ENCODE data around the gene CDCP2. TPM values are rescaled to one million over a fixed set of nuclear protein-coding genes. Genes with fewer than 3 reads are reported as not detected.
A peak's percentile ranks its signal among the peaks of the same experiment; 100 is the strongest.

CDCP2 gene
- total and polyA plus RNA-seq, 2 experiments from 2014 or later = not detected

DNA sequence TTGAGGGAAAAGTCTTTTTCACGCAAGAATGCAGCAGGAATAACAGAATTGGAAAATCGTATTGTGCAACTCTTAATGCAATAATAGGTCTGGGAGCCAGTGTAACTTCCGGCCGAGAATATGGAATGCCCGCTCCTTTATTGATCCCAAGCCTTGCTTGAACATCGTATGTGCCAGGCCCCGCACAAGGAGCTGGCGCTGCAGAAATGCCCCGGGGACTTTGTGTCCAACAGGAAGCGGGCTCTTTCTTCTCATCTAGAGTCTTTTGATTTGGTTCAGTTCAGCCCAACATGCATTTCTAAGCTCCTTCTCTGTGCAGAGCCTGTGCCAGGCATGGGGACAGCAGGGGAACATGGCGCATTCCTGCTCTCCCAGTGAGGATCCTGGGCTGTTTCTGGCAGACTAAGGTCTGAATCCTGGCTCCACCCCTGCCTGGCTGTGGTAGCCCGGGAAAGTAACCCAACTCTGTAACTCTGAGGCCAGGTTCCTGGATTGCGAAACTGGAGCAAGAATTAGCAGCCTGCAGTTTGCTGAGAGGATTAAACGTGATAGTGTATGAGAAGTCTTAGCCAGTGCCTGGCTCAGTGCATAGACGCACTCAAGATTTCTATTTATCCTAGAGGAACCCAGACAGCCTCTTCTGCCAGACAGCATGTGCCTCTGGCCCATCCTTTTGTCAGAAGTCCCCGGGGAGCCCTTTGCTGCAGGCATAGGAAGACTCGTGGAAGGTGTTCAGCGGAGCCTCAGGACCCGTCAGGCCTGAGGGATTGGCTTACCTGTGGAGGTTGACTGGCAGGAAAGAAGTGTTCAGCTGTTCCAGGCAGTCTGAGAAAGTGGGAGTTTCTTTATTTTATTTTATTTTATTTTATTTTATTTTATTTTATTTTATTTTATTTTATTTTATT lies 987 bp upstream of the CDCP2 start:
- no peaks in the 10 kb centered on the region for H3K9me3 Mint-ChIP-seq
- peak overlapping the region; percentile 61 for H2AFZ ChIP-seq

DNA sequence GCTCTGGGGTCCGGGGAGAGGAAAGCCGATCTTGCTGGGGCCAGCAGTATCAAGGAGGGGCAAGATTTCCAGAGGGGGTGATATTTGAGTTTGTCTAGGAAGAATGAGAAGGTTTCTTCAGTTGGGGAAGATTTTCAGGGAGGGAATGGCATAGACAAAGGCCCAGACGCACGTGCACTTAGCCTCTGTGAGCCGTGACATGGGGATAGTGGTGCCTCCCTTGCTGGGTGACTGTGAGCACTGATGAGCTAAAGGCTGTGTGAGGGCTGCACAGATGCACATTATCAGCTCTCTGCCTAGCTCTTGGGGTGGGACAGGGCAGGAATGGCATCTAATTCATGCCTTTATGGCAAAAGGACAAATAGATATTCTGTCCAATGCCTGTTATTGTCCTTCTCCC lies 1.8 kb downstream of the CDCP2 start:
- ATAC-seq (no peak), DNase-seq (ENCODE audit: low spot score) (no peak)
- Histone ChIP-seq H3K9me2 (ENCODE audit: insufficient read depth) (no peaks in the 10 kb centered on the region), H3K4me1 (ENCODE audit: insufficient read depth) (no peaks in the 10 kb centered on the region; the same call in 1 of the 2 replicates), H3K27me3 (ENCODE audit: insufficient read depth) (no peaks in the 10 kb centered on the region), H4K20me1 (replicated peaks; ENCODE audit: insufficient read depth) (no peaks in the 10 kb centered on the region; the same call in 1 of the 2 replicates), H3K4me3 (no peak overlapping the region), H2AFZ (no peak overlapping the region; the same call in 1 of the 2 replicates), H3K27ac (ENCODE audit: low read depth) (no peak overlapping the region), H3K4me2 (no peak overlapping the region), H3F3A (replicated peaks; ENCODE audit: low read depth) (no peaks in the 10 kb centered on the region), H3K79me2 (replicated peaks; ENCODE audit: insufficient read depth) (no peaks in the 10 kb centered on the region), H3K36me3 (ENCODE audit: insufficient read depth) (no peaks in the 10 kb centered on the region)
- H3K27ac Mint-ChIP-seq = no peak overlapping the region
- peaks cover 13% of the 10 kb centered on the region; the same call in 2 of the 3 replicates for H3K4me1 Mint-ChIP-seq
- H3K9me3 Mint-ChIP-seq = no peaks in the 10 kb centered on the region
- no peaks in the 10 kb centered on the region for H3K36me3 Mint-ChIP-seq (ENCODE audit: low read depth)
- H3K4me3 Mint-ChIP-seq = no peak overlapping the region
- H3K27me3 Mint-ChIP-seq (ENCODE audit: insufficient read depth, low read depth, poor library complexity) = peaks cover 10% of the 10 kb centered on the region
- TF ChIP-seq ZNF114 (CRISPR knock-in tag; IDR thresholded peaks at IDR 0.05) (no peak), NANOG (IDR thresholded peaks at IDR 0.05; ENCODE audit: borderline replicate concordance) (no peak), ZNF331 (CRISPR knock-in tag; IDR thresholded peaks at IDR 0.05; ENCODE audit: low read depth) (no peak), EZH2 (IDR thresholded peaks at IDR 0.05; ENCODE audit: low read depth, unreplicated experiment) (no peak), POLR2AphosphoS5 (IDR thresholded peaks at IDR 0.05; ENCODE audit: low read depth) (no peak)
- TF ChIP-seq, protein P1, sequence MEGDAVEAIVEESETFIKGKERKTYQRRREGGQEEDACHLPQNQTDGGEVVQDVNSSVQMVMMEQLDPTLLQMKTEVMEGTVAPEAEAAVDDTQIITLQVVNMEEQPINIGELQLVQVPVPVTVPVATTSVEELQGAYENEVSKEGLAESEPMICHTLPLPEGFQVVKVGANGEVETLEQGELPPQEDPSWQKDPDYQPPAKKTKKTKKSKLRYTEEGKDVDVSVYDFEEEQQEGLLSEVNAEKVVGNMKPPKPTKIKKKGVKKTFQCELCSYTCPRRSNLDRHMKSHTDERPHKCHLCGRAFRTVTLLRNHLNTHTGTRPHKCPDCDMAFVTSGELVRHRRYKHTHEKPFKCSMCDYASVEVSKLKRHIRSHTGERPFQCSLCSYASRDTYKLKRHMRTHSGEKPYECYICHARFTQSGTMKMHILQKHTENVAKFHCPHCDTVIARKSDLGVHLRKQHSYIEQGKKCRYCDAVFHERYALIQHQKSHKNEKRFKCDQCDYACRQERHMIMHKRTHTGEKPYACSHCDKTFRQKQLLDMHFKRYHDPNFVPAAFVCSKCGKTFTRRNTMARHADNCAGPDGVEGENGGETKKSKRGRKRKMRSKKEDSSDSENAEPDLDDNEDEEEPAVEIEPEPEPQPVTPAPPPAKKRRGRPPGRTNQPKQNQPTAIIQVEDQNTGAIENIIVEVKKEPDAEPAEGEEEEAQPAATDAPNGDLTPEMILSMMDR (conservative IDR thresholded peaks at IDR 0.05; ENCODE audit: low read depth in 2 of 2) = no peak
- TF ChIP-seq, protein P2, sequence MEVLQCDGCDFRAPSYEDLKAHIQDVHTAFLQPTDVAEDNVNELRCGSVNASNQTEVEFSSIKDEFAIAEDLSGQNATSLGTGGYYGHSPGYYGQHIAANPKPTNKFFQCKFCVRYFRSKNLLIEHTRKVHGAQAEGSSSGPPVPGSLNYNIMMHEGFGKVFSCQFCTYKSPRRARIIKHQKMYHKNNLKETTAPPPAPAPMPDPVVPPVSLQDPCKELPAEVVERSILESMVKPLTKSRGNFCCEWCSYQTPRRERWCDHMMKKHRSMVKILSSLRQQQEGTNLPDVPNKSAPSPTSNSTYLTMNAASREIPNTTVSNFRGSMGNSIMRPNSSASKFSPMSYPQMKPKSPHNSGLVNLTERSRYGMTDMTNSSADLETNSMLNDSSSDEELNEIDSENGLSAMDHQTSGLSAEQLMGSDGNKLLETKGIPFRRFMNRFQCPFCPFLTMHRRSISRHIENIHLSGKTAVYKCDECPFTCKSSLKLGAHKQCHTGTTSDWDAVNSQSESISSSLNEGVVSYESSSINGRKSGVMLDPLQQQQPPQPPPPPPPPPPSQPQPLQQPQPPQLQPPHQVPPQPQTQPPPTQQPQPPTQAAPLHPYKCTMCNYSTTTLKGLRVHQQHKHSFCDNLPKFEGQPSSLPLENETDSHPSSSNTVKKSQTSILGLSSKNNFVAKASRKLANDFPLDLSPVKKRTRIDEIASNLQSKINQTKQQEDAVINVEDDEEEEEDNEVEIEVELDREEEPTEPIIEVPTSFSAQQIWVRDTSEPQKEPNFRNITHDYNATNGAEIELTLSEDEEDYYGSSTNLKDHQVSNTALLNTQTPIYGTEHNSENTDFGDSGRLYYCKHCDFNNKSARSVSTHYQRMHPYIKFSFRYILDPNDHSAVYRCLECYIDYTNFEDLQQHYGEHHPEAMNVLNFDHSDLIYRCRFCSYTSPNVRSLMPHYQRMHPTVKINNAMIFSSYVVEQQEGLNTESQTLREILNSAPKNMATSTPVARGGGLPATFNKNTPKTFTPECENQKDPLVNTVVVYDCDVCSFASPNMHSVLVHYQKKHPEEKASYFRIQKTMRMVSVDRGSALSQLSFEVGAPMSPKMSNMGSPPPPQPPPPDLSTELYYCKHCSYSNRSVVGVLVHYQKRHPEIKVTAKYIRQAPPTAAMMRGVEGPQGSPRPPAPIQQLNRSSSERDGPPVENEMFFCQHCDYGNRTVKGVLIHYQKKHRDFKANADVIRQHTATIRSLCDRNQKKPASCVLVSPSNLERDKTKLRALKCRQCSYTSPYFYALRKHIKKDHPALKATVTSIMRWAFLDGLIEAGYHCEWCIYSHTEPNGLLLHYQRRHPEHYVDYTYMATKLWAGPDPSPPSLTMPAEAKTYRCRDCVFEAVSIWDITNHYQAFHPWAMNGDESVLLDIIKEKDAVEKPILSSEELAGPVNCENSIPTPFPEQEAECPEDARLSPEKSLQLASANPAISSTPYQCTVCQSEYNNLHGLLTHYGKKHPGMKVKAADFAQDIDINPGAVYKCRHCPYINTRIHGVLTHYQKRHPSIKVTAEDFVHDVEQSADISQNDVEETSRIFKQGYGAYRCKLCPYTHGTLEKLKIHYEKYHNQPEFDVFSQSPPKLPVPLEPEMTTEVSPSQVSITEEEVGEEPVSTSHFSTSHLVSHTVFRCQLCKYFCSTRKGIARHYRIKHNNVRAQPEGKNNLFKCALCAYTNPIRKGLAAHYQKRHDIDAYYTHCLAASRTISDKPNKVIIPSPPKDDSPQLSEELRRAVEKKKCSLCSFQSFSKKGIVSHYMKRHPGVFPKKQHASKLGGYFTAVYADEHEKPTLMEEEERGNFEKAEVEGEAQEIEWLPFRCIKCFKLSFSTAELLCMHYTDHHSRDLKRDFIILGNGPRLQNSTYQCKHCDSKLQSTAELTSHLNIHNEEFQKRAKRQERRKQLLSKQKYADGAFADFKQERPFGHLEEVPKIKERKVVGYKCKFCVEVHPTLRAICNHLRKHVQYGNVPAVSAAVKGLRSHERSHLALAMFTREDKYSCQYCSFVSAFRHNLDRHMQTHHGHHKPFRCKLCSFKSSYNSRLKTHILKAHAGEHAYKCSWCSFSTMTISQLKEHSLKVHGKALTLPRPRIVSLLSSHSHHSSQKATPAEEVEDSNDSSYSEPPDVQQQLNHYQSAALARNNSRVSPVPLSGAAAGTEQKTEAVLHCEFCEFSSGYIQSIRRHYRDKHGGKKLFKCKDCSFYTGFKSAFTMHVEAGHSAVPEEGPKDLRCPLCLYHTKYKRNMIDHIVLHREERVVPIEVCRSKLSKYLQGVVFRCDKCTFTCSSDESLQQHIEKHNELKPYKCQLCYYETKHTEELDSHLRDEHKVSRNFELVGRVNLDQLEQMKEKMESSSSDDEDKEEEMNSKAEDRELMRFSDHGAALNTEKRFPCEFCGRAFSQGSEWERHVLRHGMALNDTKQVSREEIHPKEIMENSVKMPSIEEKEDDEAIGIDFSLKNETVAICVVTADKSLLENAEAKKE (CRISPR knock-in tag; IDR thresholded peaks at IDR 0.05) = no peak
- TF ChIP-seq, protein P3, sequence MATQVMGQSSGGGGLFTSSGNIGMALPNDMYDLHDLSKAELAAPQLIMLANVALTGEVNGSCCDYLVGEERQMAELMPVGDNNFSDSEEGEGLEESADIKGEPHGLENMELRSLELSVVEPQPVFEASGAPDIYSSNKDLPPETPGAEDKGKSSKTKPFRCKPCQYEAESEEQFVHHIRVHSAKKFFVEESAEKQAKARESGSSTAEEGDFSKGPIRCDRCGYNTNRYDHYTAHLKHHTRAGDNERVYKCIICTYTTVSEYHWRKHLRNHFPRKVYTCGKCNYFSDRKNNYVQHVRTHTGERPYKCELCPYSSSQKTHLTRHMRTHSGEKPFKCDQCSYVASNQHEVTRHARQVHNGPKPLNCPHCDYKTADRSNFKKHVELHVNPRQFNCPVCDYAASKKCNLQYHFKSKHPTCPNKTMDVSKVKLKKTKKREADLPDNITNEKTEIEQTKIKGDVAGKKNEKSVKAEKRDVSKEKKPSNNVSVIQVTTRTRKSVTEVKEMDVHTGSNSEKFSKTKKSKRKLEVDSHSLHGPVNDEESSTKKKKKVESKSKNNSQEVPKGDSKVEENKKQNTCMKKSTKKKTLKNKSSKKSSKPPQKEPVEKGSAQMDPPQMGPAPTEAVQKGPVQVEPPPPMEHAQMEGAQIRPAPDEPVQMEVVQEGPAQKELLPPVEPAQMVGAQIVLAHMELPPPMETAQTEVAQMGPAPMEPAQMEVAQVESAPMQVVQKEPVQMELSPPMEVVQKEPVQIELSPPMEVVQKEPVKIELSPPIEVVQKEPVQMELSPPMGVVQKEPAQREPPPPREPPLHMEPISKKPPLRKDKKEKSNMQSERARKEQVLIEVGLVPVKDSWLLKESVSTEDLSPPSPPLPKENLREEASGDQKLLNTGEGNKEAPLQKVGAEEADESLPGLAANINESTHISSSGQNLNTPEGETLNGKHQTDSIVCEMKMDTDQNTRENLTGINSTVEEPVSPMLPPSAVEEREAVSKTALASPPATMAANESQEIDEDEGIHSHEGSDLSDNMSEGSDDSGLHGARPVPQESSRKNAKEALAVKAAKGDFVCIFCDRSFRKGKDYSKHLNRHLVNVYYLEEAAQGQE (IDR thresholded peaks at IDR 0.05; ENCODE audit: unreplicated experiment) = no peak

More for the DNA sequence above, 987 bp upstream of the CDCP2 start:
- H3K4me3 Mint-ChIP-seq = no peak overlapping the region
- no peaks in the 10 kb centered on the region for H3K79me2 ChIP-seq (replicated peaks; ENCODE audit: insufficient read depth)
- H4K20me1 ChIP-seq (replicated peaks; ENCODE audit: insufficient read depth) = no peaks in the 10 kb centered on the region
- no peak overlapping the region for H3K4me3 ChIP-seq
- TF ChIP-seq EZH2phosphoT487 (IDR thresholded peaks at IDR 0.05; ENCODE audit: unreplicated experiment) (no peak), ZNF114 (CRISPR knock-in tag; IDR thresholded peaks at IDR 0.05) (no peak)
- H3F3A ChIP-seq (replicated peaks; ENCODE audit: low read depth) = no peaks in the 10 kb centered on the region
- no peaks in the 10 kb centered on the region for H3K36me3 ChIP-seq (ENCODE audit: insufficient read depth)
- H3K36me3 Mint-ChIP-seq (ENCODE audit: low read depth) = no peaks in the 10 kb centered on the region
- no peak overlapping the region for H3K27ac ChIP-seq (ENCODE audit: low read depth)
- peaks cover 13% of the 10 kb centered on the region; the same call in 2 of the 3 replicates for H3K4me1 Mint-ChIP-seq
- peaks cover 10% of the 10 kb centered on the region for H3K27me3 Mint-ChIP-seq (ENCODE audit: insufficient read depth, low read depth, poor library complexity)
- no peak overlapping the region for H3K4me2 ChIP-seq
- H3K9me2 ChIP-seq (ENCODE audit: insufficient read depth) = no peaks in the 10 kb centered on the region
- H3K27me3 ChIP-seq (ENCODE audit: insufficient read depth) = no peaks in the 10 kb centered on the region
- DNase-seq (ENCODE audit: low spot score) (peak; percentile 64), ATAC-seq (peak; percentile 93)
- peak overlapping the region; percentile 57; the same call in 1 of the 2 replicates for H3K27ac Mint-ChIP-seq
- H3K4me1 ChIP-seq (ENCODE audit: insufficient read depth) = no peaks in the 10 kb centered on the region; the same call in 1 of the 2 replicates

Measured in GM23338 (cell line).